ENCODE results near the gene ALPG.
A peak's percentile ranks its signal among the peaks of the same experiment; 100 is the strongest.
"Not testable (repeated sequence)": the region's sequence is repeated elsewhere in the genome, so short reads cannot be mapped to it uniquely, and the experiment has no call there.

The ALPG gene

DNA sequence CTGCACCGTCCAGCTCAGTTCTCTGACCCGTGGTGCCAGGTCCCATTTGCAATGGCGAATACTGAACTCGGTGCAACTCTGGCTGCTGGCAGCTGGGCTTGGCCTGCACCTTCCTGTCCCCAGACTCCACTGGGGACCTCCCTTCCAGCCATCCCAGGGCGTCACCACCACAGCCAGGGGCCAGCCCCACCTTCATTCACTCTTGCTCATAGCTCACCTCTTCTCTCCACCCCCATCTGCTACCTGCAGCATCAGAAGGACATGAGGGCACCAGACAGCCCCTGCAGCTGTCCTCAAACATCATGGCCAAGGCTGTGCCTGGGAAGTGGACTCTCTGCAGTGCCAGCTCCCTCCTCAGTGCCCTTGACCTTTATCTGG is 33.1 kb downstream of the ALPG start:
- Histone ChIP-seq H3K27ac (no peak overlapping the region), H3K27me3 (ENCODE audit: insufficient read depth, low read depth) (no peaks in the 10 kb centered on the region), H3K4me3 (IDR thresholded peaks at IDR 0.05; ENCODE audit: insufficient read depth, low read depth, low read length) (no peak overlapping the region), H4K20me1 (ENCODE audit: insufficient read depth) (no peaks in the 10 kb centered on the region), H3K4me1 (ENCODE audit: low read depth, poor library complexity, severe bottlenecking) (no peaks in the 10 kb centered on the region), H2AFZ (ENCODE audit: low read depth) (peak overlapping the region; percentile 44; the same call in 1 of the 2 replicates), H3K9ac (no peak overlapping the region), H3K36me3 (ENCODE audit: insufficient read depth) (no peaks in the 10 kb centered on the region), H3K79me2 (ENCODE audit: insufficient read depth, low read depth) (no peaks in the 10 kb centered on the region), H3K4me2 (no peak overlapping the region)
- TF ChIP-seq, protein P1, sequence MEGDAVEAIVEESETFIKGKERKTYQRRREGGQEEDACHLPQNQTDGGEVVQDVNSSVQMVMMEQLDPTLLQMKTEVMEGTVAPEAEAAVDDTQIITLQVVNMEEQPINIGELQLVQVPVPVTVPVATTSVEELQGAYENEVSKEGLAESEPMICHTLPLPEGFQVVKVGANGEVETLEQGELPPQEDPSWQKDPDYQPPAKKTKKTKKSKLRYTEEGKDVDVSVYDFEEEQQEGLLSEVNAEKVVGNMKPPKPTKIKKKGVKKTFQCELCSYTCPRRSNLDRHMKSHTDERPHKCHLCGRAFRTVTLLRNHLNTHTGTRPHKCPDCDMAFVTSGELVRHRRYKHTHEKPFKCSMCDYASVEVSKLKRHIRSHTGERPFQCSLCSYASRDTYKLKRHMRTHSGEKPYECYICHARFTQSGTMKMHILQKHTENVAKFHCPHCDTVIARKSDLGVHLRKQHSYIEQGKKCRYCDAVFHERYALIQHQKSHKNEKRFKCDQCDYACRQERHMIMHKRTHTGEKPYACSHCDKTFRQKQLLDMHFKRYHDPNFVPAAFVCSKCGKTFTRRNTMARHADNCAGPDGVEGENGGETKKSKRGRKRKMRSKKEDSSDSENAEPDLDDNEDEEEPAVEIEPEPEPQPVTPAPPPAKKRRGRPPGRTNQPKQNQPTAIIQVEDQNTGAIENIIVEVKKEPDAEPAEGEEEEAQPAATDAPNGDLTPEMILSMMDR (conservative IDR thresholded peaks at IDR 0.05; ENCODE audit: low read depth, low read length) = peak; percentile 45

GRCh38 chr2:232440220-232441018 is 33.8 kb downstream of the ALPG start:
- not testable (repeated sequence) for H3K27ac ChIP-seq; H3K36me3 ChIP-seq (ENCODE audit: insufficient read depth); H3K79me2 ChIP-seq (ENCODE audit: insufficient read depth, low read depth); H3K9ac ChIP-seq; H4K20me1 ChIP-seq (ENCODE audit: insufficient read depth); H3K27me3 ChIP-seq (ENCODE audit: insufficient read depth, low read depth); H3K4me1 ChIP-seq (ENCODE audit: low read depth, poor library complexity, severe bottlenecking); H3K4me3 ChIP-seq (IDR thresholded peaks at IDR 0.05; ENCODE audit: insufficient read depth, low read depth, low read length); H3K4me2 ChIP-seq
- peak overlapping the region; percentile 44 for H2AFZ ChIP-seq (ENCODE audit: low read depth)
- TF ChIP-seq, protein P1 (conservative IDR thresholded peaks at IDR 0.05; ENCODE audit: low read depth, low read length) = peak; percentile 84

DNA sequence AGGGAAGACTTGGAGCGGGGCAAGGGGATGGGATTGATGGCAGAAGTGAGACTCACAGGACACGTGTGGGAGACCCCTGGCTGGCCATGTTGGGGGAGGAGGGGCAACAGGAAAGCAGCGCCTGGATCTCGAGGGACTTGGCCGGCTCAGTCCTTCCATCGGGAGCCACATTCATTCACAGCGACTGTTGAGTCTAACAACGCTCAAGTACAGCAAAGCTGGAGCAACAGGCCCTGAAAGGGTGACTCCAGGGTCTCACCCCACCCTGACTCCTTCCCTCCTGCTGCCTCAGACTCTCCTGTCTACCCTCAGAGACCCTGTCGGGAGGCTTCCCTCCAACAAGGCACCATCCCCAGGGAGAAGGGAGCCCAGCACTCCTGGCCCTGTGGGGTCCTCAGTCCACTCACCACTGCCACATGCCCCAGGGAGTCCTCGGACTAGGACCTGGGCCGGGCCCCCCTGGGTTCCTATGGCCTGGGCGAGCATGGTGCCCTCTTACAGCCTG is 34.6 kb downstream of the ALPG start:
- H3K4me3 ChIP-seq (IDR thresholded peaks at IDR 0.05; ENCODE audit: insufficient read depth, low read depth, low read length) = no peak overlapping the region
- TF ChIP-seq, protein P1 (conservative IDR thresholded peaks at IDR 0.05; ENCODE audit: low read depth, low read length) = no peak
- no peaks in the 10 kb centered on the region for H3K27me3 ChIP-seq (ENCODE audit: insufficient read depth, low read depth)
- H3K4me2 ChIP-seq = no peak overlapping the region
- H3K4me1 ChIP-seq (ENCODE audit: low read depth, poor library complexity, severe bottlenecking) = no peaks in the 10 kb centered on the region
- no peaks in the 10 kb centered on the region for H4K20me1 ChIP-seq (ENCODE audit: insufficient read depth)
- H3K79me2 ChIP-seq (ENCODE audit: insufficient read depth, low read depth) = no peaks in the 10 kb centered on the region
- H3K9ac ChIP-seq = no peak overlapping the region
- no peaks in the 10 kb centered on the region for H3K36me3 ChIP-seq (ENCODE audit: insufficient read depth)
- H2AFZ ChIP-seq (ENCODE audit: low read depth) = no peak overlapping the region
- H3K27ac ChIP-seq = no peak overlapping the region

- H4K20me1 ChIP-seq (ENCODE audit: insufficient read depth); H2AFZ ChIP-seq (ENCODE audit: low read depth); H3K4me3 ChIP-seq (IDR thresholded peaks at IDR 0.05; ENCODE audit: insufficient read depth, low read depth, low read length); H3K27ac ChIP-seq; H3K4me2 ChIP-seq; H3K9ac ChIP-seq; H3K36me3 ChIP-seq (ENCODE audit: insufficient read depth); H3K4me1 ChIP-seq (ENCODE audit: low read depth, poor library complexity, severe bottlenecking); H3K79me2 ChIP-seq (ENCODE audit: insufficient read depth, low read depth); H3K27me3 ChIP-seq (ENCODE audit: insufficient read depth, low read depth): not testable (repeated sequence)
These were observed 35.3 kb downstream of the ALPG start for GRCh38 chr2:232441922-232442321.

DNA sequence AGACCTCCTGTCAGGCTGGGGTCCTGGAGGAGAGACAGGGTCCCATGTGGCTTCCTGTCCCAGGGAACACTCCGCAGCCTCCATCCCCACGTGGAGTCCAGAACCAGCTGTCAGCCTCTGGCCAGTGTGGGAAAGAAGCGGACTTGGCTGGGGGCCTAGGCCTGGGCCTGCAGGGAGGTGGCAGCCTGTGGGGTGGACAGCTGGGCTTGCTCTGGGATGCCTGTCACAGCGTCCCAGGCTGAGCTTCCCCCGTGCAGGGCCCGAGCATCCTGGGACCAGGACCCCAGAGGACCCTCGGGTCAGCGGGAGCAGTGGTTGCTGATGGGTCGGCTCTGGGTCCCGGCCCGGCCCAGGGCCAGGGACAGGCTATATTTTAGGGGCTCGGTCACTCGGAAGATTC is 35.8 kb downstream of the ALPG start:
- not testable (repeated sequence) for H3K4me1 ChIP-seq (ENCODE audit: low read depth, poor library complexity, severe bottlenecking); H3K9ac ChIP-seq; H3K36me3 ChIP-seq (ENCODE audit: insufficient read depth); H2AFZ ChIP-seq (ENCODE audit: low read depth); H3K4me3 ChIP-seq (IDR thresholded peaks at IDR 0.05; ENCODE audit: insufficient read depth, low read depth, low read length); H3K4me2 ChIP-seq; H3K79me2 ChIP-seq (ENCODE audit: insufficient read depth, low read depth); H3K27me3 ChIP-seq (ENCODE audit: insufficient read depth, low read depth); H4K20me1 ChIP-seq (ENCODE audit: insufficient read depth); H3K27ac ChIP-seq

GRCh38 chr2:232443047-232443446 is 36.4 kb downstream of the ALPG start:
- not testable (repeated sequence) for H3K4me1 ChIP-seq (ENCODE audit: low read depth, poor library complexity, severe bottlenecking); H3K4me3 ChIP-seq (IDR thresholded peaks at IDR 0.05; ENCODE audit: insufficient read depth, low read depth, low read length); H4K20me1 ChIP-seq (ENCODE audit: insufficient read depth); H3K27ac ChIP-seq; H2AFZ ChIP-seq (ENCODE audit: low read depth); H3K4me2 ChIP-seq; H3K9ac ChIP-seq; H3K27me3 ChIP-seq (ENCODE audit: insufficient read depth, low read depth); H3K36me3 ChIP-seq (ENCODE audit: insufficient read depth); H3K79me2 ChIP-seq (ENCODE audit: insufficient read depth, low read depth)

DNA sequence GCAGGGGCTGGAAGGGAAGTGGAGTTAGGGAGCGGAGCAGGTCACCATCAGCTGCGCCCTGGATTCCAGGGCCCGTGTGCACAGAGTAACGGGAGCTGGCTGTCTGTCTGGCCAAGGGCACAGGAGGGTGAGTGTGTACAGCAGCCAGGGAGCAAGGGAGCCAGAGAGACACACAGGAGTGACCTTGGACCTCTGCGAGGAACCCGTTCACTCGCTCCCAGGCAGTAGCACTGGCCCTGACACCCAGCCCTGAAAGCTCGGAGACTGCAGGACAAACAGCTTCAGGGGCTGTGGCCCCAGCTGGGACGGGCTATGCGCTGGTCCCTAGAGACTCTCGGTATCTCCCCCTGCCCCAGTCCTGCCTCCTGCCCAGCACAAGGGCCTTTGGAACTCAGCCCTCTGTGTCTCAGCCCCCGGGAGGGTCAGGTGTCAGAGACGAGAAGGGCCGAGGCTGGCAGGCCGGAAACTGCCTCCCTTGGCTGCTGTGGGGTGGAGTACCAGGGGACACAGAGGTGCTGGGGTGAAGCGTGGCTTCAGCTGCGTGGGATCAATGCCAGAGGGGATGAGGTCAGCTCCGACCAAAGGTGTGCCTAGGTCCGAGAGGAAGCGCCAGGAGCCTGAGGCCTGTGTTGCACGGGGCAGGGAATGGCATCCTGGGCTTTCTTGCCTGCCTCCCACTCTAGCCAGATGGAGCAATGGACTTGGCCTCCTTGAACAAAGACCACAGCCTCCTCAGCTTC is 37.2 kb downstream of the ALPG start:
- H2AFZ ChIP-seq (ENCODE audit: low read depth) = peak overlapping the region; percentile 57; the same call in 1 of the 2 replicates
- not testable (repeated sequence) for H3K4me3 ChIP-seq (IDR thresholded peaks at IDR 0.05; ENCODE audit: insufficient read depth, low read depth, low read length); H3K27me3 ChIP-seq (ENCODE audit: insufficient read depth, low read depth); H3K36me3 ChIP-seq (ENCODE audit: insufficient read depth); H4K20me1 ChIP-seq (ENCODE audit: insufficient read depth); H3K9ac ChIP-seq; H3K4me2 ChIP-seq; H3K27ac ChIP-seq; H3K79me2 ChIP-seq (ENCODE audit: insufficient read depth, low read depth); H3K4me1 ChIP-seq (ENCODE audit: low read depth, poor library complexity, severe bottlenecking)
